Measurements from ENCODE around the gene ERC1.

ERC1 gene

GRCh38 chr12:1421091-1421846, 430.2 kb downstream of the ERC1 start:
- H3K27me3 ChIP-seq (ENCODE audit: insufficient read depth, poor library complexity, severe bottlenecking): no peaks in the 10 kb centered on the region
- H3K4me3 ChIP-seq (replicated peaks; ENCODE audit: insufficient read depth, low read length): no peak overlapping the region
- TF ChIP-seq SPI1 (IDR thresholded peaks at IDR 0.05; ENCODE audit: borderline replicate concordance, low read depth) (no peak), POLR2AphosphoS5 (IDR thresholded peaks at IDR 0.05; ENCODE audit: low read depth) (no peak), GABPA (IDR thresholded peaks at IDR 0.05; ENCODE audit: low read depth) (no peak), CTCF (IDR thresholded peaks at IDR 0.05; ENCODE audit: insufficient read depth, low read length) (no peak), REST (IDR thresholded peaks at IDR 0.05; ENCODE audit: insufficient replicate concordance, low read depth) (no peak)
- no peak overlapping the region for H3K27ac ChIP-seq (replicated peaks)
- peak; percentile 13 to 52 for DNase-seq (ENCODE audit: low read depth in 1 of 2, low spot score in 1 of 2)

- no peak for DNase-seq (ENCODE audit: low read depth in 1 of 2, low spot score in 1 of 2)
- no peak overlapping the region for H3K4me3 ChIP-seq (replicated peaks; ENCODE audit: insufficient read depth, low read length)
- H3K27ac ChIP-seq (replicated peaks): no peak overlapping the region
- TF ChIP-seq CTCF (IDR thresholded peaks at IDR 0.05; ENCODE audit: insufficient read depth, low read length): no peak
- TF ChIP-seq GABPA (IDR thresholded peaks at IDR 0.05; ENCODE audit: low read depth): no peak
- TF ChIP-seq REST (IDR thresholded peaks at IDR 0.05; ENCODE audit: insufficient replicate concordance, low read depth): no peak
- no peak for TF ChIP-seq SPI1 (IDR thresholded peaks at IDR 0.05; ENCODE audit: borderline replicate concordance, low read depth)
- no peak for TF ChIP-seq POLR2AphosphoS5 (IDR thresholded peaks at IDR 0.05; ENCODE audit: low read depth)
- H3K27me3 ChIP-seq (ENCODE audit: insufficient read depth, poor library complexity, severe bottlenecking): no peaks in the 10 kb centered on the region
Observed at GRCh38 chr12:1422604-1423315, 431.7 kb downstream of the ERC1 start.

GRCh38 chr12:1424674-1425395, 433.8 kb downstream of the ERC1 start:
- DNase-seq (ENCODE audit: low read depth in 1 of 2, low spot score in 1 of 2): no peak
- TF ChIP-seq CTCF (IDR thresholded peaks at IDR 0.05; ENCODE audit: insufficient read depth, low read length) (no peak), GABPA (IDR thresholded peaks at IDR 0.05; ENCODE audit: low read depth) (no peak), SPI1 (IDR thresholded peaks at IDR 0.05; ENCODE audit: borderline replicate concordance, low read depth) (no peak), REST (IDR thresholded peaks at IDR 0.05; ENCODE audit: insufficient replicate concordance, low read depth) (no peak), POLR2AphosphoS5 (IDR thresholded peaks at IDR 0.05; ENCODE audit: low read depth) (no peak)
- no peak overlapping the region for H3K4me3 ChIP-seq (replicated peaks; ENCODE audit: insufficient read depth, low read length)
- no peaks in the 10 kb centered on the region for H3K27me3 ChIP-seq (ENCODE audit: insufficient read depth, poor library complexity, severe bottlenecking)
- H3K27ac ChIP-seq (replicated peaks): no peak overlapping the region
